Hepatocyte (in vitro differentiated cells): ENCODE data around the gene C14orf119. TPM values are rescaled to one million over a fixed set of nuclear protein-coding genes. Genes with fewer than 3 reads are reported as not detected.

Experiments
- DNase-seq: peaks from one replicate; pipeline ENCODE4 v3.0.0-alpha.2; 2016; ENCODE audit warnings: low spot score
- H2AFZ ChIP-seq: fragments of 200-600 bp; sonication (generic); 2 replicates; pipeline ENCODE4 v1.6.0; 2016; ENCODE audit warnings: antibody characterized with exemption, mild to moderate bottlenecking
- H3K27ac ChIP-seq: fragments of 200-600 bp; sonication (generic); 2 replicates; pipeline ENCODE4 v1.5.1; 2016; ENCODE audit warnings: mild to moderate bottlenecking
- H3K27me3 ChIP-seq: fragments of 200-600 bp; sonication (generic); 2 replicates; pipeline ENCODE4 v1.6.1; 2016
- H3K36me3 ChIP-seq: fragments of 200-600 bp; sonication (generic); replicated peaks from 2 replicates; pipeline ENCODE4 v1.5.1; 2016; ENCODE audit warnings: low read depth; ENCODE audit not compliant: insufficient read depth
- H3K4me1 ChIP-seq: fragments of 200-600 bp; sonication (generic); 2 replicates; pipeline ENCODE4 v1.5.1; 2016; ENCODE audit warnings: mild to moderate bottlenecking, moderate library complexity; ENCODE audit not compliant: insufficient read depth
- H3K4me2 ChIP-seq: fragments of 200-600 bp; sonication (generic); 2 replicates; pipeline ENCODE4 v1.6.0; 2016
- H3K4me3 ChIP-seq: fragments of 200-600 bp; sonication (generic); 2 replicates; pipeline ENCODE4 v1.5.1; 2016; ENCODE audit warnings: mild to moderate bottlenecking
- H3K79me2 ChIP-seq: fragments of 200-600 bp; sonication (generic); 2 replicates; pipeline ENCODE4 v1.6.0; 2017; ENCODE audit warnings: mild to moderate bottlenecking
- H3K9me2 ChIP-seq: fragments of 200-600 bp; sonication (generic); replicated peaks from 2 replicates; pipeline ENCODE4 v1.6.0; 2017; ENCODE audit warnings: mild to moderate bottlenecking; ENCODE audit not compliant: insufficient read depth
- H3K9me3 ChIP-seq: fragments of 200-600 bp; sonication (generic); 2 replicates; pipeline ENCODE4 v1.5.1; 2016; ENCODE audit warnings: low read depth, mild to moderate bottlenecking
- H4K20me1 ChIP-seq: fragments of 200-600 bp; sonication (generic); 2 replicates; pipeline ENCODE4 v1.6.0; 2016; ENCODE audit warnings: mild to moderate bottlenecking; ENCODE audit not compliant: insufficient read depth, poor library complexity, severe bottlenecking
- CTCF ChIP-seq: fragments of 200-600 bp; sonication (generic); IDR thresholded peaks from 2 replicates; pipeline ENCODE4 v1.5.1; 2016; ENCODE audit warnings: antibody characterized with exemption, mild to moderate bottlenecking; ENCODE audit not compliant: poor library complexity
- EZH2 ChIP-seq: fragments of 200-600 bp; sonication (generic); IDR thresholded peaks from 2 replicates; pipeline ENCODE4 v1.6.1; 2016; ENCODE audit warnings: antibody characterized with exemption, mild to moderate bottlenecking, borderline replicate concordance
- EZH2phosphoT487 ChIP-seq: fragments of 200-600 bp; sonication (generic); IDR thresholded peaks from one replicate; pipeline ENCODE4 v1.6.1; 2018; ENCODE audit warnings: antibody characterized with exemption, mild to moderate bottlenecking, low read depth, moderate library complexity; ENCODE audit not compliant: unreplicated experiment, severe bottlenecking
- WGBS: methylation state at CpG from one replicate; pipeline ENCODE4 v1.1.6; 2016; ENCODE audit warnings: low lambda C conversion rate; ENCODE audit errors: missing lambda C conversion rate; 5-methylcytosine and 5-hydroxymethylcytosine counted together
- polyA plus RNA-seq: library from polyadenylated mRNA; unstranded; fragments of >200 nt; fragmentation: Nextera tagmentation; extraction: Ambion mirVana; gene quantifications from 2 replicates; pipeline ENCODE4 v1.2.1, GENCODE V29; 2016
- total RNA-seq: library from RNA; depleted of rRNA; stranded (reverse); fragments of >200 nt; gene quantifications from 2 replicates; pipeline ENCODE4 v1.2.3, GENCODE V29; 2014

The C14orf119 gene
- total and polyA plus RNA-seq, 2 experiments from 2014 or later: 47.7 to 146 TPM

GRCh38 chr14:23093991-23094665, 1.2 kb upstream of the C14orf119 start:
- TF ChIP-seq CTCF (peak; percentile 20), EZH2 (no peak)
- Histone ChIP-seq H3K9me2 (no peaks in the 10 kb centered on the region), H3K4me1 (peaks cover 18% of the 10 kb centered on the region), H2AFZ (peak overlapping the region; percentile 11), H3K9me3 (no peaks in the 10 kb centered on the region), H3K27ac (peak overlapping the region; percentile 91), H3K4me3 (peak overlapping the region; percentile 32), H3K36me3 (peaks cover 6% of the 10 kb centered on the region), H3K27me3 (no peaks in the 10 kb centered on the region), H4K20me1 (peaks cover 31% of the 10 kb centered on the region), H3K4me2 (peak overlapping the region; percentile 92), H3K79me2 (peaks cover 84% of the 10 kb centered on the region)
- DNase-seq: no peak
- WGBS: 4% methylated on average over 14 of the region's 14 CpGs

GRCh38 chr14:23094666-23095195, 574 bp upstream of the C14orf119 start, which contains the start of gene ACIN1:
TSS of gene ACIN1 (minus strand) at chr14:23095136. CDS start at chr14:23095112, 24 bp downstream.
- peak; percentile 91 for DNase-seq
- peaks cover 31% of the 10 kb centered on the region for H4K20me1 ChIP-seq
- H3K27me3 ChIP-seq: no peaks in the 10 kb centered on the region
- WGBS: 2% methylated on average over 53 of the region's 55 CpGs
- H3K36me3 ChIP-seq: no peaks in the 10 kb centered on the region
- no peak for TF ChIP-seq EZH2
- no peak for TF ChIP-seq EZH2phosphoT487
- no peak for TF ChIP-seq CTCF
- no peaks in the 10 kb centered on the region for H3K9me3 ChIP-seq
- peaks cover 18% of the 10 kb centered on the region for H3K4me1 ChIP-seq
- H2AFZ ChIP-seq: peak within 1 kb of the TSS; percentile 13
- H3K9me2 ChIP-seq: no peaks in the 10 kb centered on the region
- H3K4me2 ChIP-seq: peak within 1 kb of the TSS; percentile 93
- peak within 1 kb of the TSS; percentile 51 for H3K4me3 ChIP-seq
- peak within 1 kb of the TSS; percentile 91 for H3K27ac ChIP-seq
- peaks cover 80% of the 10 kb centered on the region for H3K79me2 ChIP-seq

GRCh38 chr14:23097786-23098185, 2.5 kb downstream of the C14orf119 start:
- Histone ChIP-seq H2AFZ (no peak overlapping the region), H3K9me2 (no peaks in the 10 kb centered on the region), H3K4me2 (no peak overlapping the region), H4K20me1 (peaks cover 21% of the 10 kb centered on the region), H3K4me1 (peaks cover 18% of the 10 kb centered on the region), H3K27ac (no peak overlapping the region), H3K79me2 (peaks cover 51% of the 10 kb centered on the region), H3K4me3 (no peak overlapping the region), H3K27me3 (no peaks in the 10 kb centered on the region), H3K36me3 (no peaks in the 10 kb centered on the region), H3K9me3 (no peaks in the 10 kb centered on the region)
- TF ChIP-seq CTCF (no peak), EZH2 (no peak), EZH2phosphoT487 (no peak)
- 98% methylated on average over 7 of the region's 7 CpGs for WGBS
- DNase-seq: no peak
